ENCODE data around the gene ANP32A. TPM values are rescaled to one million over a fixed set of nuclear protein-coding genes. Genes with fewer than 3 reads are reported as not detected.
"Not testable (repeated sequence)": the region's sequence is repeated elsewhere in the genome, so short reads cannot be mapped to it uniquely, and the experiment has no call there.

ANP32A gene
- total RNA-seq, 4 donors from 2014 or later = 27.1 to 55.8 (median 50.6) TPM

DNA sequence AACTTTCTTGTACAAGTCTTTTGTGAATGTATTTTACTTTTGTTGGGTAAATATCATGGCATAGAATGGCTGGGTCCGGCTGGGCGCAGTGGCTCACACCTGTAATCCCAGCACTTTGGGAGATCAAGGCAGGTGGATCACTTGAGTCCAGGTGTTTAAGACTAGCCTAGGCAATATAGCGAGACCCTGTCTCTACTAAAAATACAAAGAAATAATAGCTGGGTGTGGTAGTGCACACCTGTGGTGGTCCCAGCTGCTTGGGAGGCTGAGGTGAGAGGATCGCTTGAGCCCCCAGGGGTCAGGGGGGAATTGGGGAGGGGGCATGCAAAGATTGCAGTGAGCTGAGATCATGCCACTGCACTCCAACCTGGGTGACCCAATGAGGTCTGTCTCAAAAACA, 52.9 kb downstream of the ANP32A start:
- ATAC-seq (no peak), DNase-seq (no peak)
- in situ Hi-C loops (cut with MboI; ENCODE audit: low sequenced_read_pairs in 4 of 4) (no loop called here), intact Hi-C loops (cut with DNase I; ENCODE audit: low total_unique reads) (no loop called here)
- no peak overlapping the region for H3K27ac ChIP-seq
- peaks cover 0 to 3% of the 10 kb centered on the region in 2 donors for H3K4me1 ChIP-seq
- TF ChIP-seq, protein P1, sequence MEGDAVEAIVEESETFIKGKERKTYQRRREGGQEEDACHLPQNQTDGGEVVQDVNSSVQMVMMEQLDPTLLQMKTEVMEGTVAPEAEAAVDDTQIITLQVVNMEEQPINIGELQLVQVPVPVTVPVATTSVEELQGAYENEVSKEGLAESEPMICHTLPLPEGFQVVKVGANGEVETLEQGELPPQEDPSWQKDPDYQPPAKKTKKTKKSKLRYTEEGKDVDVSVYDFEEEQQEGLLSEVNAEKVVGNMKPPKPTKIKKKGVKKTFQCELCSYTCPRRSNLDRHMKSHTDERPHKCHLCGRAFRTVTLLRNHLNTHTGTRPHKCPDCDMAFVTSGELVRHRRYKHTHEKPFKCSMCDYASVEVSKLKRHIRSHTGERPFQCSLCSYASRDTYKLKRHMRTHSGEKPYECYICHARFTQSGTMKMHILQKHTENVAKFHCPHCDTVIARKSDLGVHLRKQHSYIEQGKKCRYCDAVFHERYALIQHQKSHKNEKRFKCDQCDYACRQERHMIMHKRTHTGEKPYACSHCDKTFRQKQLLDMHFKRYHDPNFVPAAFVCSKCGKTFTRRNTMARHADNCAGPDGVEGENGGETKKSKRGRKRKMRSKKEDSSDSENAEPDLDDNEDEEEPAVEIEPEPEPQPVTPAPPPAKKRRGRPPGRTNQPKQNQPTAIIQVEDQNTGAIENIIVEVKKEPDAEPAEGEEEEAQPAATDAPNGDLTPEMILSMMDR (IDR thresholded peaks at IDR 0.05 in 4 of 5, conservative IDR thresholded peaks at IDR 0.05 in 1 of 5) = no peak
- no peak for TF ChIP-seq POLR2A (IDR thresholded peaks at IDR 0.05)
- H3K36me3 ChIP-seq = no peaks in the 10 kb centered on the region
- H3K4me3 ChIP-seq = no peak overlapping the region
- no peaks in the 10 kb centered on the region for H3K27me3 ChIP-seq
- no peaks in the 10 kb centered on the region for H3K9me3 ChIP-seq

GRCh38 chr15:68765602-68766368, 54.9 kb downstream of the ANP32A start:
- in situ Hi-C loops (cut with MboI; ENCODE audit: low sequenced_read_pairs in 4 of 4) (no loop called here), intact Hi-C loops (cut with DNase I; ENCODE audit: low total_unique reads) (no loop called here)
- Histone ChIP-seq H3K9me3 (no peaks in the 10 kb centered on the region), H3K4me1 (peaks cover 0 to 3% of the 10 kb centered on the region in 2 donors), H3K36me3 (no peaks in the 10 kb centered on the region), H3K4me3 (no peak overlapping the region), H3K27ac (no peak overlapping the region), H3K27me3 (no peaks in the 10 kb centered on the region)
- DNase-seq = no peak
- no peak for ATAC-seq
- TF ChIP-seq, protein P1 (IDR thresholded peaks at IDR 0.05 in 4 of 5, conservative IDR thresholded peaks at IDR 0.05 in 1 of 5) = no peak
- TF ChIP-seq POLR2A (IDR thresholded peaks at IDR 0.05) = no peak

DNA sequence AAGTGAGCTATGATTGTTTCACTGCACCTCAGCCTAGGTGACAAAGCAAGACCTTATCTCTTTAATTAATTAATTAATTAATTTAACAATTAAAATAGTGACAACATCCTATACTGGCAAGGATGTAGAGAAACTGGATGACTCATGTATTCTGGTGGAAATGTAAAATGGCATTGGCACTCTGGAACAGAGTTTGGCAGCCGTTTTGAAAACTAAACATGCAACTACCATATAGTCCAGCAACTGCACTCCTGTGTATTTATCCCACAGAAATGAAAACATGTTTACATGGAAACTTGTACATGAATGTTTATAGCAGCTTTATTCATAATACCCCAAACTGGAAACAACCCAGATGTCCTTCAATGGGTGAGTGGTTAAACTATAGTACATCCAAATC, 56.6 kb downstream of the ANP32A start:
- Histone ChIP-seq H3K27ac (no peak overlapping the region), H3K4me3 (no peak overlapping the region), H3K9me3 (no peaks in the 10 kb centered on the region), H3K4me1 (peaks cover 0 to 3% of the 10 kb centered on the region in 2 donors), H3K27me3 (no peaks in the 10 kb centered on the region), H3K36me3 (no peaks in the 10 kb centered on the region)
- TF ChIP-seq POLR2A (IDR thresholded peaks at IDR 0.05) = no peak
- TF ChIP-seq, protein P1 (IDR thresholded peaks at IDR 0.05 in 4 of 5, conservative IDR thresholded peaks at IDR 0.05 in 1 of 5) = no peak
- in situ Hi-C loops (cut with MboI; ENCODE audit: low sequenced_read_pairs in 4 of 4) (no loop called here), intact Hi-C loops (cut with DNase I; ENCODE audit: low total_unique reads) (no loop called here)
- DNase-seq (no peak), ATAC-seq (no peak)

GRCh38 chr15:68763063-68763462, 57.6 kb downstream of the ANP32A start:
- TF ChIP-seq, protein P1 (IDR thresholded peaks at IDR 0.05 in 4 of 5, conservative IDR thresholded peaks at IDR 0.05 in 1 of 5) = no peak
- in situ Hi-C loops (cut with MboI; ENCODE audit: low sequenced_read_pairs in 4 of 4) = no loop called here
- no peaks in the 10 kb centered on the region for H3K36me3 ChIP-seq
- ATAC-seq (no peak), DNase-seq (no peak)
- no peaks in the 10 kb centered on the region for H3K9me3 ChIP-seq
- no peak overlapping the region for H3K4me3 ChIP-seq
- H3K27ac ChIP-seq = no peak overlapping the region
- peaks cover 0 to 3% of the 10 kb centered on the region in 2 donors for H3K4me1 ChIP-seq
- intact Hi-C loops (cut with DNase I; ENCODE audit: low total_unique reads) = no loop called here
- H3K27me3 ChIP-seq = no peaks in the 10 kb centered on the region

GRCh38 chr15:68759982-68760579, 60.6 kb downstream of the ANP32A start:
- H3K4me1 ChIP-seq; DNase-seq; H3K27ac ChIP-seq; H3K9me3 ChIP-seq; ATAC-seq; H3K4me3 ChIP-seq; intact Hi-C loops (cut with DNase I; ENCODE audit: low total_unique reads); H3K27me3 ChIP-seq; in situ Hi-C loops (cut with MboI; ENCODE audit: low sequenced_read_pairs in 4 of 4); H3K36me3 ChIP-seq: not testable (repeated sequence)
